HG03060 (cell line): ENCODE data around the gene ITCH.
"Not testable (repeated sequence)": the region's sequence is repeated elsewhere in the genome, so short reads cannot be mapped to it uniquely, and the experiment has no call there.

Experiments
- ATAC-seq: cut with Tn5 transposase; IDR thresholded peaks from one replicate; pipeline ENCODE4 v1.9.1; 2021; ENCODE audit warnings: low read depth, moderate number of reproducible peaks; ENCODE audit not compliant: unreplicated experiment

The ITCH gene

DNA sequence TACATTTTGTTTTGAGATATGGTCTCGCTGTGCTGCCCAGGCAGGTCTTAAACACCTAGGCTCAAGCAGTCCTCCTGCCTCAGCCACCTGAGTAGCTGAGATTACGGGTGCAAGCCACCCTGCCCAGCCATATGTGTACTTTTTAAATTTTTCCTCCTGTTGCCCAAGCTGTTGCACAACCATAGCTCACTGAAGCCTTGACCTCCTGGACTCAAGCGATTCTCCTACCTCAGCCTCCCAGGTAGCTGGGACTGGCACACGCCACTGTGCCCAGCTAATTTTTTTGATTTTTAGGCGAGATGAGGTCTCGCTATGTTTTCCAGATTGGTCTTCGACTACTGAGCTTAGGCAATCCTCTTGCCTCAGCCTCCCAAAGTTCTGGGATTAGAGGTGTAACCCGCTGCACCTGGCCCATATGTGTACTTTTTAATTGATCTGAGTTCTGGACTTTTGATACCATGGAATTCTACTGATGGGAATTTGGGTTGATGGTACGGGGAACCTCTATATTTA lies 44.9 kb downstream of the ITCH start:
- no peak for ATAC-seq

DNA sequence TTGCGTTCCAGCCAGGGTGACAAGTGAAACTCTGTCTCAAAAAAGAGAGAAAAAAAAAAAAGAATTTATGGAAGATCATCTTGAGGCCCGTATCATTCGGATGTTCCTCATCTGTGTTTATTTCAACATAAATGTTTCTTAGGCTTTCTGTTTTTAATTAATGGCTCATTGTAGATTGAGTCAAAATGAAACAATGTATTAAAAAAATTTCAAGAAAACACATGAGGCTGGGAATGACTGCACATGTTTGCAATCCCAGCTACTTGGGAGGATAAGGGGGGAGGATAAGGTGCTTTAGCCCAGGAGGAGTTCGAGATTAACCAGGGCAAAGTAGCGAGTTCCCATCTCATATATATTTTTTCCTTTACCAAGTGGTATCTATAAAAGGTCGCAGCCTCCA lies 47.3 kb downstream of the ITCH start:
- no peak for ATAC-seq

DNA sequence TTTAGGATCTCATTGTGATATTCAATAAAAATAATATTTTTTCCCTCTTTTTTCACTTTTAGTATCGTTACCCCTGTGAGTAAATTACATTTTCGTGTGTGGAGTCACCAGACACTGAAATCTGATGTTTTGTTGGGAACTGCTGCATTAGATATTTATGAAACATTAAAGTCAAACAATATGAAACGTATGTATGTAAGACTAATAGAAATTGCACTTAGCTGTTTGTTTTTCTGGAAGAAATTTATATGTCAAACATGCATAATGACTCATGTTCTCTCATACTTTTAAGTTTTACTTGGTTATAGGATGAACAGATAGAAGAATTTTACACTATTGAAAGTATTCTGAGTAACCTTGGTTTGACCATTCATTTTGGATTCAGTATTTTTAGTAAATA lies 49.4 kb downstream of the ITCH start:
- ATAC-seq: no peak

DNA sequence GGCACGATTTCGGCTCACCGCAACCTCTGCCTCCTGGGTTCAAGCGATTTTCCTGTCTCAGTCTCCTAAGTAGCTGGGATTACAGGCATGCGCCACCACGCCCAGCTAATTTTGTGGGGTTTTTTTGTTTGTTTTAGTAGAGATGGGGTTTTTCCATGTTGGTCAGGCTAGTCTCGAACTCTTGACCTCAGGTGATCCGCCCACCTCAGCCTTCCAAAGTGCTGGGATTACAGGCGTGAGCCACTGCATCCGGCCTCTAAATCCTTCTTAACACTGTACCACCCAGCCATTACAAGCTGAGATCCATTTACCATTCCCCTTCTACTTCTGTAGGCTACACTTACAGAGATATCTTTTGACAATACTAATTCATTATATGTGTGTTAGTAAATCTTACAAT lies 51.5 kb downstream of the ITCH start:
- ATAC-seq: not testable (repeated sequence)

DNA sequence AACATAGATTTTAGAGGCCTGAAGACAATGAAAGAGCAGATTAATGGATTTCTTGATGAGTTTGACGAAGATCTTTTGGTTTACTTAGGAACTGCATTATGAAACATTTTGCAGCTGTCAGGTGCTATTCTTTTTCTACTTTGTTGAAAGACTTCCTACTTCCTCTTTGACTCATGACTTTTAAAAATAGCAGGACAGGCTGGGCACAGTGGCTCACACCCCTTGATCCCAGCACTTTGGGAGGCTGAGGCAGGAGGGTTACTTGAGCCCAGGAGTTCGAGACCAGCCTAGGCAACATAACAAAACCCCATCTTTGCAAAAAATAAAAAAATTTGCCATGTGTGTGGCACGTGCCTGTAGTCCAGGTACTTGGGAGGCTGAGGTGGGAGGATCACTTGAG lies 52.0 kb downstream of the ITCH start:
- ATAC-seq: no peak

DNA sequence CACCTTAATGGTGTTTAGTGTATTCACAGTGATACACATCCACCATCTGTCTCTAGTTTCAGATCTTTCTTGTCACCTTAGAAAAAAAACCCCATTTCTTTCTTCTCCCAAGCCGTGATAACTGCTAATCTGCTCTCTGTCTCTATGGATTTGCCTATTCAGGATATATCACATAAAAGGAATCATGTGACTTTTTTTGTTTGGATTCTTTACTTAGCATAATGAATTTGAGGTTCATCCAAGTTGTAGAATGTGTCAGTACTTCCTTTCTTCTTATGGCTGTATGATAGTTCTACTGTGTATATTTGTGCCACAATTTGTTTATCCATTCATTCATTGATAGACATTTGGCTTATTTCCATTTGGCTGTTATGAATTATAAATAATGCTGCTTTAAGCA lies 57.1 kb downstream of the ITCH start:
- no peak for ATAC-seq

DNA sequence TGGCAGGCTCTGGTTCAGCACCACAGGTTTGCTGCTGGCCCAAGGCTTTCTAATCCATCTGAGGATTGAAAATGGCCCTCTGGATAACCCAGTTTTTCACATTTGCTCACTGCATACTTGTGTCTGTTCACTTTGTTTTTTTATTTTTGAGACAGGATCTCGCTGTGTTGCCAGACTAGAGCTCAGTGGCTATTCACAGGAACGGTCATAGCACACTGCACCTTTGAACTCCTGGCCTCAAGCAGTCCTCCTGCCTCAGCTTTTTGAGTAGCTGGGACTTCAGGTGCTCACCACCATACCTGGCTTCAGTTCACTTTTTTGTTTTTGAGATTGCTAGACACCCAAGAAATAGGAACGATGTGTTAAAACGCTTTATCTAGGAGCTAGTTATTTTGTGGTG lies 57.9 kb downstream of the ITCH start:
- ATAC-seq: no peak

DNA sequence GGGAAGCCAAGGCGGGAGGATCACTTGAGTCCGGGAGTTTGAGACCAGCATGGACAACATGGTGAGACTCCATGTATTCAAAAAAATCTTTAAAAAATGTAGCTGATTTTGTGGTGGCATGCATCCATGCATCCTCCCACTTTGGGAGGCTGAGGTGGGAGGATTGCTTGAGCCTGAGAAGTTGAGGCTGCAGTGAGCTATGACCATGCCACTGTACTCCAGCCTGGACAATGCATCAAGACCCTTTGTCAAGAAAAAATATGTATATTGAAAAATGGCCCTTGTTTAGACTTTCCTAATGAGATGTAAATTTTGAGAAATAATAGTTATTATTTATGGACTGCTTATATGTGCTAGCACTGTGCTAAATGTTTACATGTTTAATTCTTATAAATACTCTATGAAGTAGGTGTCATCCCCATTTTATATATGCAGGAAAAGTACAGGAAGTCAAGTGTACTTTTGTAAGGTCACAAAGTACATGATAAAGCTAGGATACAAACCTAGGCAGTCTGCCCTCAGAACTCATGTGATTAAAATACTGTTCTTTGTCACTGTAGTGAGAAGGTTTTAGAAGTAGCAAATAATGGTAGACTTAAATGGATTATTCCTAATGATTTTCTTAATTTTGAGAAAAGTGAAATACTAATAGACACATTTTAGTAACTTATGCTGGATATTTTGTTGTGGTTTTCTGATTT lies 58.8 kb downstream of the ITCH start:
- ATAC-seq: no peak

DNA sequence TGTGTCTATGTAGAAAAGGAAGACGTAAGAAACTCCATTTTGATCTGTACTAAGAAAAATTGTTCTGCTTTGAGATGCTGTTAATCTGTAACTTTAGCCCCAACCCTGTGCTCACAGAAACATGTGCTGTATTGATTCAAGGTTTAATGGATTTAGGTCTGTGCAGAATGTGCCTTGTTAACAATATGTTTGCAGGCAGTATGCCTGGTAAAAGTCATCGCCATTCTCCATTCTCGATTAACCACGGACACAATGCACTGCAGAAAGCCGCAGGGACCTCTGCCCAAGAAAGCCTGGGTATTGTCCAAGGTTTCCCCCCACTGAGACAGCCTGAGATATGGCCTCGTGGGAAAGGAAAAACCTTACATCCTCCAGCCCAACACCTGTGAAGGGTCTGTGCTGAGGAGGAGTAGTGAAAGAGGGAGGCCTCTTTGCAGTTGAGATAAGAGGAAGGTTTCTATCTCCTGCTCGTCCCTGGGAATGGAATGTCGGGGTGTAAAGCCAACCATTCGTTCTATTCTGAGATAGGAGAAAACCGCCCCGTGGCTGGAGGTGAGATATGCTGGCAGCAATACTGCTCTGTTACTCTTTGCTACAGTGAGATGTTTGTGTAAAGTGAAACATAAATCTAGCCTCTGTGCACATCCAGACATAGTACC lies 62.1 kb downstream of the ITCH start:
- not testable (repeated sequence) for ATAC-seq

DNA sequence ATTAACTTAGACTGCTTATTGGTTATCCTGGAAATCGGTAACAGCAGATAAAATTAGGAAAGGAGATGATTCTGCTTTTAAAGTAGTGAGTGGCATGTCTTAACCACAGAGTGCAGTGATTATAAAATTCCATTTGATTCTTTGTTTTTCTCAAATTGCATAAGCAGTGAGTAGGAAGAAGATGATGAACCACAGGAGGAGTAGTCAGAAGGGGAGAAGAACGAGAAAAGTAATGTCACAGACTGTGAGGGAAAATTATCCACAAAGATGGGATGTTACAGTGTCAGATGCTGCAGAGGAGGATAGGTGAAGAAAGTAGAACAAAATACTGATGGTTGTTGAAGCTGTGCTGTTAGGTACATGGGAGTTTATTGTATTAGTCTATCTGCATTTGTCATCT lies 63.0 kb downstream of the ITCH start:
- ATAC-seq: no peak

DNA sequence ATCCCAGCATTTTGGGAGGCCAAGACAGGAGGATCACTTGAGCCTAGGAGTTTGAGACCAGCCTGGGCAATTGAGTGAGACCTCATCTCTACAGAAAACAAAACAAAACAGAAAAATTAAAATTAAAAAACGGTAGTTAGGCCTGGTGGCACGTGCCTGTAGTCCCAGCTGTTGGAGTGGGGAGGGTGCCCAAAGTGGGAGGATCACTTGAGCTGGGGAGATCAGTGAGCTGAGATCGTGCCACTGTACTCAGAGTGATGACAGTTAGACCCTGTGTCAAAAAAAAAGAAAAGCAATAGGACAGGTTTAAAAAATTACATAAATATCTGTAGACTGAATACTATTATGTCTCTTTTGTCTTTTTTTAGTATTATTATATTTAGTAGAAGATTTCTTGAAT lies 64.3 kb downstream of the ITCH start:
- no peak for ATAC-seq

DNA sequence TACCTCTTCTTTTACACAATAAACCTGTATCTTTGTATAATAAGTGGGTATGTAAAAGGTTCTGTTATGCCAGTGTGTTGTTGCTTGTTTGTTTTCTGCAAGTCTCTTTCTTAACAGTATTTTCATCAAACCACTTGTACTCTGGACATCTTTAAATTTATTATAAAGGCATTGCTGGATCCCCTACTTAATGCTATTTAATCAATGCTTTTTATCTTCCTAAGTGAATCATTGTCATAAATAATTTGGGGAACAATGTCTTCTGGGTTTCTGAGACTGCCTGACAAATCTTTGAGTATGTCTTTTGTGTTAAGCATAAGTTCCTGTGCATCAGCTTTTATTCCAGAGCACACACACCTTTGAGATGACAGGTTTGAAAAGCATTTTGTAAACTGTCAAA lies 64.7 kb downstream of the ITCH start:
- ATAC-seq: no peak

DNA sequence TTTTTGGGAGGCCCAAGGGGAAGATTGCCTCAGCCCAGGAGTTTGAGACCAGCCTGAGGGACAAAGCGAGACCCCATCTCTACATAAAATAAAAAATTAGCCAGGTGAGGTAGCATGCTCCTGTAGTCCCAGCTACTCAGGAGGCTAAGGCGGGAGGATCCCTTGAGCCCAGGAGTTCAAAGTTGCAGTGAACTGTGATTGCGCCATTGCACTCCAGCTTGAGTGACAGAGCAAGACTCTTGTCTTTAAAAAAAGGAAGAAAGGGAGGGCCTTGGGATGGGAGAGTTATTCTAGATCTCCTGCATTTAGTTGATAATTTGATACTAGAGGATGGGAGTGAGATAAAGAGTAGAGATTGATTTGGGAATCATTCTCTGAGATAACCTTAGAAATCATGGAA lies 68.1 kb downstream of the ITCH start:
- ATAC-seq: no peak

DNA sequence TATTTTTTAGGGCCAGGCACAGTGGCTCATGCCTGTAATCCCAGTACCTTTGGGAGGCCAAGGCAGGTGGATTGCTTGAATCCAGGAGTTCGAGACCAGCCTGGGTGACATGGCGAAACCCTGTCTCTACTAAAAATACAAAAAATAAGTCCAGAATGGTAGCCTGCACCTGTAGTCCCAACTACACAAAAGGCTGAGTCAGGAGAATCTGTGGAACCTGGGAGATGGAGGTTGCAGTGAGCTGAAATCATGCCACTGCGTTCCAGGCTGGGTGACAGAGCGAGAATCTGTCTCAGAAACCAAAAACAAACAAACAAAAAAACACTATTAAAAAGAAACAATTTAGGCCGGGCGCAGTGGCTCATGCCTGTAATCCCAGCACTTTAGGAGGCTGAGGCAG lies 69.6 kb downstream of the ITCH start:
- not testable (repeated sequence) for ATAC-seq

DNA sequence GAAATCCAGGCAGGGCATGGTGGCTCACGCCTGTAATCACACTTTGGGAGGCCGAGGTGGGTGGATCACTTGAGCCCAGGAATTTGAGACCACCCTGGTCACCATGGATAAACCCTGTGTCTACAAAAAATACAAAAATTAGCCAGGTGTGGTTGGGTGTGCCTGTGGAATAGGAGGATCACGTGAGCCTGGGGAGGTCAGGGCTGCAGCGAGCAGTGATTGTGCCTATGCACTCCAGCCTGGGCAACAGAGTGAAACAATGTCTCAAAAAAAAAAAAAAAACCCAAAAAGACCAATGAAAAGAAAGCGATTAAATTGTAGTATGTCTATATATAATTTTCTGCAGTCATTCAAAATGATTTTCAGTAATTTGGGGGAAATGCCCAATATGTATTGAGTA lies 70.3 kb downstream of the ITCH start:
- ATAC-seq: no peak

DNA sequence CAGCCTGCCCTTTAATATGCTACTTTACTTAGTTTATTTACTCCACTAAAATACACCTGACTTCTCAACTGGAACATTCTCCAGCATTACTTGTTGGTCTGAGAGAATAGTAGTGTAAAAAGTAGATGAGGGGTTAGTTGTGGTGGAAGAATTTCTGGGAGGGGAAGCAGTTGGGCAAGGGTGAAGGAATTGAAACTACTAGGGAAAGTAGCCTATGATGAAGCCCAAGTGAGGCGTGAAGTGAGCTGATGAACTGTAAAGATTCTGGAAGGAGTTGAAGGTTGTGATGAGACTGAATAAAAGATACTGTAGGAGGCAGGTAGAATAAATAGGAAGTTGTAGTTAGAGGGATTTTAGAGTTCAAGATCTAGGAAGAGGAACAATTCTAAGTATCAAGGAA lies 72.5 kb downstream of the ITCH start:
- ATAC-seq: no peak

DNA sequence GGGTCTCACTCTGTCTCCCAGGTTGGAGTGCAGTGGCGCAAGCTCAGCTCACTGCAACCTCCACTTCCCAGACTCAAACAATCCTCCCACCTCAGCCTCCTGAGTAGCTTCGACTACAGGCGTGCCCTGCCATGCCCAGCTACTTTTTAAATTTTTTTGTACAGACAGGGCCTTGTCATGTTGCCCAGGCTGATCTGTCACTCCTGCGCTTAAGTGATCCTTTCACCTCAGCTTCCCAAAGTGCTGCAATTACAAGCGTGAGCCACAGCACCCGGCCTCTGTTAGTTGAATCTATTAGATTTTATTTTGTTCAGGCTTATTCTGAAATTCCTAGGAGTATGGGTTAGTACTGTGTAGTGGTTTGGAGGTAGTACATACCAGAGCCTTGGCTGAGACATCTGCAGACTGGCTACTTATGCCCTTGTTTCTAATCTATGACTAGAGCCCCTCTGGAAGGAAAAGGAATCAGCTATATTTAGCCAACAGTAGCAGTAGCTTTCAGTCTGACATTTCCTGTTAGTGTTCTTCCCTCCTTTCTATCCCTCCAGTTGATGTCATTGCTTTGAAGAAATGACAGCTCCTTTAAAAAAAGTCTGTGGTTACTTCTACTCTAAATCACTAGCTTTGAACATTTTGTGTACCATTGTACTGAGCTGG lies 74.4 kb downstream of the ITCH start:
- ATAC-seq: no peak

DNA sequence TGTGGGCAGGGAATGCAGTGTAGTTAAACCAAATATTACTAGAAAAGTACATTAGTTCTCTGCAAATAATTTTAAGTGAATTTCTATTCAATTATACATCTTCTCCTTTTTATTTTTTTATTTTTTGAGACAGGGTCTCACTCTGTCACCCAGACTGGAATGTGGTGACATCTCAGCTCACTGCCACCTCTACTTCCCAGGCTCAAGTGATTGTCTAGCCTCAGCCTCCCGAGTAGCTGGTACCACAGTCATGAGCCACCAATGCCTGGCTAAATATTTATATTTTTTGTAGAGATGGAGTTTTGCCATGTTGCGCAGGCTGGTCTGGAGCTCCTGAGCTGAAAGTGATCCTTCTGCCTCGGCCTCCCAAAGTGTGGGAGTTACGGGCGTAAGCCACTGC lies 76.1 kb downstream of the ITCH start:
- no peak for ATAC-seq

DNA sequence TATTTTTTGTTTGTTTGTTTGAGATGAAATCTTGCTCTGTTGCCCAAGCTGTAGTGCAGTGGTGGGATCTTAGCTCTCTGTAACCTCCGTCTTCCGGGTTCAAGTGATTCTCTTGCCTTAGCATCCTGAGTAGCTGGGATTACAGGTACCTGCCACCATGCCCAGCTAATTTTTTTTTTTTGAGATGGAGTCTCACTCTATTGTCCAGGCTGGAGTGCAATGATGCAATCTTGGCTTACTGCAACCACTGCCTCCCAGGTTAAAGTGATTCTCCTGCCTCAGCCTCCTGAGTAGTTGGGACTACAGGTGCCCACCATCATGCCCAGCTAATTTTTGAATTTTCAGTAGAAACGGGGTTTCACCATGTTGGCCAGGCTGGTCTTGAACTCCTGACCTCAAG lies 78.3 kb downstream of the ITCH start:
- not testable (repeated sequence) for ATAC-seq

DNA sequence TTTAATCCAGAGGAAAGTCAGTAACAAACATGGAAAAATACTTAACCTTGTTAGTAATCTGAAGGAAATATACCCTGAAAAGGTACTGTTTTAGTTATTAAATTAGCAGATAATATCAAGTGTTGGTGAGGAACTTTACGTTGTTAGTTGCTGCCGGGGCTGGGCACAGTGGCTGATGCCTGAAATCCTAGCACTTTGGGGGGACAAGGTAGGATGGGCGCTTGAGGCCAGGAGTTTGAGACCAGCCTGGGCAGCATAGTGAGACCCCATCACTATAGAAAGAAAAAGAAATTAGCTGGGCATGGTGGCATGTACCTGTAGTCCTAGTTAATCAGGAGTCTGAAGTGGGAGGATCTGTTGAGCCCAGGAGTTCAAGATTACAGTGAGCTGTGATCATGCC lies 80.5 kb downstream of the ITCH start:
- no peak for ATAC-seq

DNA sequence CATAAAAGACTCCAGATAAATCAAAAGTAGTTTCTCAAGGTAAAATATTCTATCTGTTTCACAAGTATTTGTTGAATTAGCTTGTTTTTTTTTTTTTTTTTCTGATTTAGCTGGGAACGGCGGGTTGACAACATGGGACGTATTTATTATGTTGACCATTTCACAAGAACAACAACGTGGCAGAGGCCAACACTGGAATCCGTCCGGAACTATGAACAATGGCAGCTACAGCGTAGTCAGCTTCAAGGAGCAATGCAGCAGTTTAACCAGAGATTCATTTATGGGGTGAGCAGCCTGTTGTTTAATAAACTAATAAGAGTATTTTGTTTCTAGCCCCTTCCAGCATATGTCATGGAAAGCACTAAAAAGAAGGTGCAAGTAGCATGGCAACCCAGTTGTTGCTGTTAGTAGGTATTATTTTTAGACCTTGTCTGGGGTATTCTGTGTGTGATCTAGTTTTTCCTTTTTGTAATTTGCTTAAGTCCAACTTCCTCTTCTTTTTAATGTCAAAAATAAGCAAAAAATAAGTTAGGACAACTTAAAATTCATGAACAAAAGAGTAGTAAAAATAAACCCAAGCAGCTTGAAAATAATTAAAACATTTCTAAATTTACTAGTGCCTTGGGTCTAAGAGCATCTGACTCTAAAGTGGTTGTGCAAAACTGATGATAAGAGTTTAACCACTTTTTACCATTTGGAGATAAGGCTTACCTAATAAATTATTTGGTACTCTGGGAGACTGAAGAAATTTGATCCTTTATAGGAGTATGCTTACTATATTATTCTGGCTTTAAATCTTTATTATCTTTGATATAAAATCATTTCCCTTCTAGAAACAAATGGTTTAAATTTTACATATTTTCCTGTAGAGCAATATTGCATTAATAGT lies 82.3 kb downstream of the ITCH start:
- ATAC-seq: no peak
